Measurements from ENCODE around the gene ATP10A. TPM values are rescaled to one million over a fixed set of nuclear protein-coding genes. Genes with fewer than 3 reads are reported as not detected.

Gene ATP10A
- total RNA-seq, 1 donor from 2014 or later, result 0.50 TPM

GRCh38 chr15:25688166-25688565 lies 175.0 kb downstream of the ATP10A start:
- DNase-seq (ENCODE audit: low spot score), result no peak
- no peak for ATAC-seq

- ATAC-seq (no peak), DNase-seq (ENCODE audit: low spot score) (no peak)
Measured at GRCh38 chr15:25687689-25688088, 175.4 kb downstream of the ATP10A start.

GRCh38 chr15:25687276-25687675 lies 175.9 kb downstream of the ATP10A start:
- DNase-seq (ENCODE audit: low spot score) (no peak), ATAC-seq (no peak)

- no peak for DNase-seq (ENCODE audit: low spot score)
- no peak for ATAC-seq
Measured at GRCh38 chr15:25686780-25687179, 176.3 kb downstream of the ATP10A start.

GRCh38 chr15:25684521-25685431 lies 178.4 kb downstream of the ATP10A start:
- DNase-seq (ENCODE audit: low spot score) (no peak), ATAC-seq (no peak)

- DNase-seq (ENCODE audit: low spot score), result no peak
- no peak for ATAC-seq
Measured at GRCh38 chr15:25683911-25684310, 179.2 kb downstream of the ATP10A start.

- ATAC-seq (no peak), DNase-seq (ENCODE audit: low spot score) (no peak)
Measured at GRCh38 chr15:25683415-25683814, 179.7 kb downstream of the ATP10A start.

GRCh38 chr15:25682340-25682739 lies 180.8 kb downstream of the ATP10A start:
- DNase-seq (ENCODE audit: low spot score) (no peak), ATAC-seq (no peak)

GRCh38 chr15:25680686-25681025 lies 182.5 kb downstream of the ATP10A start:
- DNase-seq (ENCODE audit: low spot score) (no peak), ATAC-seq (no peak)

GRCh38 chr15:25679964-25680685 lies 183.0 kb downstream of the ATP10A start:
- ATAC-seq (no peak), DNase-seq (ENCODE audit: low spot score) (no peak)

- ATAC-seq (no peak), DNase-seq (ENCODE audit: low spot score) (no peak)
Measured at GRCh38 chr15:25679492-25679891, 183.6 kb downstream of the ATP10A start.

- ATAC-seq (no peak), DNase-seq (ENCODE audit: low spot score) (no peak)
Measured at GRCh38 chr15:25678500-25678855, 184.6 kb downstream of the ATP10A start.

GRCh38 chr15:25677719-25678499 lies 185.2 kb downstream of the ATP10A start:
- ATAC-seq, result no peak
- DNase-seq (ENCODE audit: low spot score), result no peak

- DNase-seq (ENCODE audit: low spot score) (no peak), ATAC-seq (no peak)
Measured at GRCh38 chr15:25676070-25676469, 187.1 kb downstream of the ATP10A start.

- DNase-seq (ENCODE audit: low spot score), result no peak
- ATAC-seq, result no peak
Measured at GRCh38 chr15:25675396-25675795, 187.7 kb downstream of the ATP10A start.

- DNase-seq (ENCODE audit: low spot score), result no peak
- ATAC-seq, result no peak
Measured at GRCh38 chr15:25674913-25675312, 188.2 kb downstream of the ATP10A start.

GRCh38 chr15:25673972-25674371 lies 189.2 kb downstream of the ATP10A start:
- ATAC-seq (no peak), DNase-seq (ENCODE audit: low spot score) (no peak)

GRCh38 chr15:25673351-25673750 lies 189.8 kb downstream of the ATP10A start:
- ATAC-seq (no peak), DNase-seq (ENCODE audit: low spot score) (no peak)

- DNase-seq (ENCODE audit: low spot score), result no peak
Measured at GRCh38 chr15:25671132-25671531, 192.0 kb downstream of the ATP10A start.

GRCh38 chr15:25670621-25671020 lies 192.5 kb downstream of the ATP10A start:
- no peak for ATAC-seq
- DNase-seq (ENCODE audit: low spot score), result no peak

More at GRCh38 chr15:25671132-25671531, 192.0 kb downstream of the ATP10A start:
- no peak for ATAC-seq

GRCh38 chr15:25670025-25670554 lies 193.0 kb downstream of the ATP10A start:
- no peak for ATAC-seq
- DNase-seq (ENCODE audit: low spot score), result no peak

Data from left lobe of liver (tissue), 2 donors.